Activated CD4-positive, alpha-beta memory T cell treated with anti-CD3 and anti-CD28 coated beads for 36 hours (primary cell): ENCODE measurements around the gene NFIB. TPM values are rescaled to one million over a fixed set of nuclear protein-coding genes. Genes with fewer than 3 reads are reported as not detected.

Experiments
- CTCF ChIA-PET: fragments of 350-600 bp; sonication (Branson Sonifier 250); formaldehyde crosslinking; loops from one replicate; lab custom pipeline; 2021; ENCODE audit warnings: antibody characterized with exemption, inconsistent platforms; lab: Charles Lee
- POLR2A ChIA-PET: fragments of 350-600 bp; sonication (Branson Sonifier 250); formaldehyde crosslinking; loops from one replicate; lab custom pipeline; 2021; ENCODE audit warnings: antibody characterized with exemption; lab: Charles Lee
- DNase-seq: peaks from one replicate; pipeline ENCODE4 v3.0.0-alpha.2; 2020
- H3K27ac Mint-ChIP-seq: one replicate; pipeline ENCODE4 v1.8.0; 2021; ENCODE audit warnings: mixed read lengths
- H3K27me3 Mint-ChIP-seq: one replicate; pipeline ENCODE4 v1.8.0; 2021; ENCODE audit warnings: mixed read lengths
- H3K36me3 Mint-ChIP-seq: one replicate; pipeline ENCODE4 v1.8.0; 2021; ENCODE audit warnings: mixed read lengths
- H3K4me1 Mint-ChIP-seq: one replicate; pipeline ENCODE4 v1.8.0; 2021; ENCODE audit warnings: low read depth, mixed read lengths
- H3K4me3 Mint-ChIP-seq: one replicate; pipeline ENCODE4 v1.8.0; 2021; ENCODE audit warnings: mild to moderate bottlenecking, mixed read lengths
- H3K9me3 Mint-ChIP-seq: one replicate; pipeline ENCODE4 v1.8.0; 2021; ENCODE audit warnings: mixed read lengths
- intact Hi-C: fragments of 100-400 bp; cut with micrococcal nuclease; formaldehyde crosslinking; loops from one replicate; pipeline ENCODE4 v1.15.1; 2023
- total RNA-seq, 2 experiments: library from RNA; stranded (reverse); gene quantifications; one replicate each; pipeline ENCODE4 v1.2.3, GENCODE V29; 2021

NFIB gene
- total RNA-seq, 2 experiments from 2014 or later, result not detected

DNA sequence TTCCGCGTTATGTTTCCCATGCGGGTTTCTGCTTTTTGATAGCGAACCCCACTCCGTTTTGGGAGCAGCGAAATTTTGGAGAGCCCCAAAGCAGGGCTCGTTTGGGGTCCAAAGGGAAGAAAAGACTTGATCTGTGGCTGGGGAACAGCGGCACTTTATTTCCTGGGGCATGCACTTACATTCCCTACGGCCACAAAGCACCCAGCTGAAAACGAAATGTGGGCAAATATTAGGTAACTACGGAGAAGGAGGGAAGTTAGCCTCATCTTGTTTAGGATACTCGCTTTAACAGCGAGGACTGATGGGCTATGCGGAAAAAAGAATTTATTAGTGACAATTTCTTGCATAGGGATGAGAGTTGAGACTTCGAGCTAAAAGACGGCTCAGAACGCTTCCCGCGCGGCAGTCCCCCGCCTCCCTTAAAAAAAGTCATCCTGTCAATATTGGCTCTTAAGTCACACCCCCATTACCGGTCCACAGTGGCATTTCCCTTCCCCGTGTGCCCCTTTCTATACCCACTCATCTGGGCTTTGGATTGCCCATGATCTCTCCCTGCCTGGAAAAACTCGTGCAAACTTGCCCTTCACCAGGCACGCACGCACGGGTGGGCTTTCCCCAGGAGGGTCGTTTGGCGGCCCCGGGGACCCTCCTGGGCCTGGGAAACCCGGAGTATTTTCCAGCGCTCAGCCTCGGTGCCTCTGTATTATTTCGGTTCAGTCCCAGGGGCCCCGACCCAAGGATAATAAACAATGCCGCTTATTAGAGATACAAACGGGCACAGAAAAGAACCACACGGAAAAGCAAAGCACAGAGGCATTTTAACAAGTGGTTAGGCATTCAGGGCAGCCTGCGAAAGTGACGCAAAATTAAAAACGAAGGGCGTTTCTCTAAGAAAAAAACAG is 35.8 kb upstream of the NFIB start:
- Mint-ChIP-seq H3K9me3 (no peaks in the 10 kb centered on the region), H3K36me3 (no peaks in the 10 kb centered on the region), H3K27me3 (peaks cover 71% of the 10 kb centered on the region), H3K4me1 (peaks cover 16% of the 10 kb centered on the region), H3K27ac (no peak overlapping the region), H3K4me3 (no peak overlapping the region)
- intact Hi-C loops, result loop anchor here (5.0 kb wide), 1 partner anchor 997 kb away; no protein-coding TSS in a partner anchor
- POLR2A ChIA-PET, result no interaction called here
- CTCF ChIA-PET, result interaction anchor here (4.9 kb wide), 1 partner anchor 921 kb away, joined by 50 read pairs; no protein-coding TSS in a partner anchor
- DNase-seq, result no peak

- intact Hi-C loops, result no loop called here
- H3K27me3 Mint-ChIP-seq, result peaks cover 67% of the 10 kb centered on the region
- H3K9me3 Mint-ChIP-seq, result no peaks in the 10 kb centered on the region
- ChIA-PET POLR2A (no interaction called here), CTCF (no interaction called here)
- H3K27ac Mint-ChIP-seq, result no peak overlapping the region
- no peaks in the 10 kb centered on the region for H3K36me3 Mint-ChIP-seq
- H3K4me1 Mint-ChIP-seq, result peaks cover 16% of the 10 kb centered on the region
- no peak for DNase-seq
- H3K4me3 Mint-ChIP-seq, result no peak overlapping the region
Observed at GRCh38 chr9:14349146-14349446, 35.2 kb upstream of the NFIB start.

DNA sequence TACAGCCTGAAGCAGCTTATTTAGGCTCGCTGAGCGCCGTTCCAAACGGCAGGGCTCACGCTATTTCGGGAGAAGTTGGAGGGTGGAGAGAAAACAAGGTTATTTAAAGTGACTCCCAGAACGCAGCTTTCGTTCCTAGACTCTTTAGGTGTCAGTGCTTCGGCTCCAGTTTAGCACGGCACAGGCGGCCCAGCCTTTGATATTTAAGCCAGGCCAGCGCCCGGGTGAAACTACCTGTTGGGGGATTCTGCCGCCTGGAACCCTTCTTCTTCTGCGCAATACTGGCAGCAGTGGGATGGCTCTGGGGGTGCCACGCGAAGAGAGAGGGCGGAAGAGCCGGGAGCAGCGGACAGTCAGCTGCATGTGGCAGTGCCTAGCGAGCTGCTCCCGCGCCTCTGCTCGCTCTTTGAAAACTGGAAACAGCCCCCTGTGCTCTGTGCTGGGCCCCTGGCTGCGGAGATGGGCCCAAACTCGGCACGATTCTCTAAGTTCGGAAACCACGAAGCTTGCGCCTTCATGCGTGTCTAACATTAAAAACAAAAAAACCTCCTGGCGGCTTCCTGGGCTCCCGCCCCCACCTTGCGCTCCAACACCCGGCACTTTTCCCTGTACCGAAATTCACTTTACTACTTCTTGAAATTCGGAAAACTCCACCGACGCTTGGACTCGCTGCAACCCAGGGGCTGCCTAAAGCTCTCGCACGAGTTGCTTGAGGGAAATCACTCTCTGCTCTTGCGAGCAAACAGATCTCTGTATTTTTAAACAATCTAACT is 34.6 kb upstream of the NFIB start:
- ChIA-PET POLR2A (no interaction called here), CTCF (no interaction called here)
- intact Hi-C loops, result no loop called here
- Mint-ChIP-seq H3K27me3 (peaks cover 63% of the 10 kb centered on the region), H3K36me3 (no peaks in the 10 kb centered on the region), H3K27ac (no peak overlapping the region), H3K9me3 (no peaks in the 10 kb centered on the region), H3K4me1 (peaks cover 16% of the 10 kb centered on the region), H3K4me3 (no peak overlapping the region)
- no peak for DNase-seq

DNA sequence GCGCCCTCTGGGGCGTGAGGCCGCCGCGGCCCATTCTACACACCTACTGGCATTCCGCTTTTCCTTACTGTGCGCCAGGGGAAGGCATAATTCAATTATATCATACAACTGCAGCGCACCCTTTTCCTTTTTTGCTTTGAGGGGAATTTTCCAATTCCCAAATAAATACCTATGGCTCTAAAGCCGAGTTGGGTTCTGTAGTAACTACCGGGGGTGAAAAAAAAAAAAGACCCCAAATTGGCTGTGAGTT is 34.1 kb upstream of the NFIB start:
- ChIA-PET CTCF (no interaction called here), POLR2A (no interaction called here)
- no peaks in the 10 kb centered on the region for H3K36me3 Mint-ChIP-seq
- H3K4me1 Mint-ChIP-seq, result peaks cover 16% of the 10 kb centered on the region
- intact Hi-C loops, result no loop called here
- no peak for DNase-seq
- no peak overlapping the region for H3K4me3 Mint-ChIP-seq
- peaks cover 57% of the 10 kb centered on the region for H3K27me3 Mint-ChIP-seq
- no peaks in the 10 kb centered on the region for H3K9me3 Mint-ChIP-seq
- no peak overlapping the region for H3K27ac Mint-ChIP-seq

DNA sequence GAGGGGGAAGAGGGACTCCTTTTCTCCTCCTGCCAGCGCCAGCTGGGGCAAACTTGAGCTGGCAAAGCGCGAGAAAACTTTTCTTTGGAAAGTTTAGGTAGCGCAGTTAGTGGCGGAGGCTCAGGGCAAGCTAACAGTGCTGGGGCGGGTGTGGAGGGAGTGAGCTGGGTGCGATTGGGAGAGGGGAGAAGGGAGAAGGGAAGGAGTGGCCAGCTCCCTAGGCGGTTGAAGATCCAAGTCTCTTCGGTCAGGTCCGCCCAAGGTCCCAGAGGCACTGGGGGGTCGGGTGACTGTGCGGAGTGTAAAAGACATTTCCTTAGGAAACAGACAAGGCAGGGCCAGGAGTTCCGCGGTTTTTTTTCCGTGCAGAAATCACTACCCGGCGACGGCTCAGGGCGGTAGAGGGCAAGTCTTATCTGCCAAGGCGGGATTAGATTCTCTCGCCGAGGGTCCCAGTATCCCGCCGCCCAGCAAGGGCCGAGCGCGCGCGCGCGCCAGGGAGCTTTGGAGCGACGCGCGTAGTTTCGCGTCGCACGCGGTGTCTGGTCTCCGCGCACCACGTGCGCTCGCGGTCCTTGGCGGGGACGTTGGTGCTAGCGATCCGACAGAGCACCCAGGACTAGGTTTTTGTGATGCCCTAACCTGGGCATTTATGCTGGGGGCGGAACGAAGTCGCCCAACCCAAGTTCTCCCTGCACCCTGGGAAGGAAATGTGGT is 33.6 kb upstream of the NFIB start:
- H3K9me3 Mint-ChIP-seq, result no peaks in the 10 kb centered on the region
- no peak for DNase-seq
- intact Hi-C loops, result loop anchor here (2.0 kb wide), 1 partner anchor 33 kb away; the partner anchor contains the start of gene NFIB
- H3K36me3 Mint-ChIP-seq, result no peaks in the 10 kb centered on the region
- H3K4me3 Mint-ChIP-seq, result no peak overlapping the region
- H3K4me1 Mint-ChIP-seq, result peaks cover 16% of the 10 kb centered on the region
- H3K27ac Mint-ChIP-seq, result no peak overlapping the region
- ChIA-PET CTCF (no interaction called here), POLR2A (no interaction called here)
- peaks cover 53% of the 10 kb centered on the region for H3K27me3 Mint-ChIP-seq

GRCh38 chr9:14346811-14347405 is 33.0 kb upstream of the NFIB start:
- Mint-ChIP-seq H3K27ac (no peak overlapping the region), H3K36me3 (no peaks in the 10 kb centered on the region), H3K4me3 (no peak overlapping the region), H3K9me3 (no peaks in the 10 kb centered on the region), H3K27me3 (peaks cover 50% of the 10 kb centered on the region), H3K4me1 (peaks cover 16% of the 10 kb centered on the region)
- intact Hi-C loops, result loop anchor here (2.0 kb wide), 1 partner anchor 32 kb away; the partner anchor contains the start of gene NFIB
- POLR2A ChIA-PET, result no interaction called here
- CTCF ChIA-PET, result no interaction called here
- DNase-seq, result no peak

GRCh38 chr9:14346231-14346791 is 32.4 kb upstream of the NFIB start:
- H3K36me3 Mint-ChIP-seq, result no peaks in the 10 kb centered on the region
- peaks cover 16% of the 10 kb centered on the region for H3K4me1 Mint-ChIP-seq
- intact Hi-C loops, result loop anchor here (2.0 kb wide), 1 partner anchor 32 kb away; the partner anchor contains the start of gene NFIB
- ChIA-PET POLR2A (no interaction called here), CTCF (no interaction called here)
- DNase-seq, result no peak
- H3K9me3 Mint-ChIP-seq, result no peaks in the 10 kb centered on the region
- H3K27me3 Mint-ChIP-seq, result peaks cover 48% of the 10 kb centered on the region
- H3K4me3 Mint-ChIP-seq, result no peak overlapping the region
- H3K27ac Mint-ChIP-seq, result no peak overlapping the region

DNA sequence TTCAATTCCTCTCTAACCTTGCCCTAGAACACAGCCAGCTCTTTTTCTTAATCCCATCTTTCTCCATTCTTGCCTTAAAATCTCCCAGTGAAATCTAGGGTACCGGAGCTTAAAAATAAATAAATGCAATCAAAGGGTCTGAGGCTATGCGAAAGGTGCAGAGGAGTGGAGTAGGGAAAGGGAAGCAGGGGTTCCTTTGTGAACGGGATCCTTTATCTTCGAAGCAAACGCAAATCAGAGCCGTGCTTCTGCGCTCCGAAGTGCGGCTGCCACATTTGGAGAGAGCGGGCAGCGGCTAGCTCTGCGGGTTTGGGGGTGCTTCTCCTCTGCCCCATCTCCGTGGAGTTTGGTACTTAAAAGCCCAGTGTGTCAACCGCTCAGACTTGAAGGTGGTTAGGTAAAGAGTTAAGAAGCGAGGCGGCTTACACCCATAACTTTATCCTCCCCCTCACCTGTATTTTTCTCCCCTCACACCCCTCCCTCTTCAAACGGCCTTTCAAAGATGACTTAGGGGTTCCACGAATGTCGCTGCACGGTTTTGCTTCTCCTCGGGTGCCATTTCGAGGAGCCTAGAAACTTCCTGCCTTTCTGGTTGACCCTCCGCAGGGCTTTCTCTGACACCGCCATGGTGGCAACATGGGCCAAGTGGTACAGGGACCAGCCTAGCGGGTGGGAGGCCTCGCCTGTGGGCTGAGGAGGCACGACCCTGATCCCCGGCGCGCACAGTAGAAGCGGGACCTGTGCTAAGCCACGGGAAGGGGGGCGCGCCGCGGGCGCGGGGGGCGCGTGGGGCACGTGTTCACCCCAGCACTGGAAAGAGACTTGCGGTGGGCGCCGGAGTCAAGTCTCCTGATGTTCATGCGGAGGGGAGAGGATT is 31.7 kb upstream of the NFIB start:
- DNase-seq, result no peak
- peaks cover 16% of the 10 kb centered on the region for H3K4me1 Mint-ChIP-seq
- H3K9me3 Mint-ChIP-seq, result no peaks in the 10 kb centered on the region
- H3K27ac Mint-ChIP-seq, result no peak overlapping the region
- H3K4me3 Mint-ChIP-seq, result no peak overlapping the region
- no peaks in the 10 kb centered on the region for H3K36me3 Mint-ChIP-seq
- ChIA-PET CTCF (interaction anchor here (1.1 kb wide), 1 partner anchor 8 kb away, joined by 5 read pairs; no protein-coding TSS in a partner anchor), POLR2A (no interaction called here)
- peaks cover 41% of the 10 kb centered on the region for H3K27me3 Mint-ChIP-seq
- intact Hi-C loops, result loop anchor here (2.0 kb wide), 1 partner anchor 31 kb away; the partner anchor contains the start of gene NFIB

DNA sequence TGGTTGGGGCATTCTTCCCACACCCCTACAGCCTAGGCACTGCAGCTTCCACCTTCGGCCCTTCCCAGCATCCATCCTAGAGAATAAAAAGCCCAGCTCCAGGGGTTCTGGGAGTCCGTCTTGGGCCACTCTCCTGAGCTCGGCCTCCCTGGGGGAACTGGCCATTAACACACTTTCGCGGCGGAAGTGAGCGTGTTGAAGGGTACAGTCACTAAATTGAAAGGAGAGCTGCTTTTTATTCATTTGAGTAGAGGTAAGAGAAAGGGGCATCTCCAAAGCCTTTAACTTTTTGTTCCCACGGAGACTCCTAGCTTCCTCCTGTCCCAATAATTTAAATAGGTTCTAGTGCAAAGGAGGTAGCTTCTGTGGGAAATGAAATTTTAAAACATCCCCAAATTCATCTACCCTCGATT is 31.0 kb upstream of the NFIB start:
- H3K4me3 Mint-ChIP-seq, result no peak overlapping the region
- intact Hi-C loops, result no loop called here
- no peak overlapping the region for H3K27ac Mint-ChIP-seq
- H3K36me3 Mint-ChIP-seq, result no peaks in the 10 kb centered on the region
- H3K4me1 Mint-ChIP-seq, result peaks cover 16% of the 10 kb centered on the region
- peaks cover 37% of the 10 kb centered on the region for H3K27me3 Mint-ChIP-seq
- ChIA-PET POLR2A (no interaction called here), CTCF (interaction anchor here (1.1 kb wide), 1 partner anchor 9 kb away, joined by 5 read pairs; no protein-coding TSS in a partner anchor)
- no peaks in the 10 kb centered on the region for H3K9me3 Mint-ChIP-seq
- DNase-seq, result no peak

DNA sequence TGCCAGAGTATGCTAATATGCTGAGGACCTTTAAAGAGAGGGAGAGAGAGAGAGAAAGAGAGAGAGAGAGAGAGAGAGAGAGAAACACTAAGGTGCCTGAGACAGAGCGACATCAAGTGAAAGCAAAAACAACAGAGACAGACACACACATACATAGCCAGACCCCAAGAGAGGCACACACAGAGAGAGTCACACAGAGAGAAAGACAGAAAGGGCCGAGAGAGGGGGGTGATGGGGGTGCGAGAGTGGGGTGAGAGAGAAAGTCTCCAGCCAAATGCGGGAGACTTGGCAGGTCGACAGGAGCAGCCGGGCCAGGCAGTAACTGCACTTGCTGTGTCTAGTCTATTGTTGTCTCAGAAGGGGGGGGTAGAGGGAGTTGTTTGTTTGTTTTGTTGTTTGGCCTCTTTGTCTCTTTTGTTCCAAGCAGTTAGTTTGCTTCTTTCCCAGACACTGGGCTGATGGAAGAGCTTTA is 30.1 kb upstream of the NFIB start:
- H3K36me3 Mint-ChIP-seq, result no peaks in the 10 kb centered on the region
- no peak overlapping the region for H3K27ac Mint-ChIP-seq
- DNase-seq, result no peak
- ChIA-PET CTCF (no interaction called here), POLR2A (no interaction called here)
- peaks cover 34% of the 10 kb centered on the region for H3K27me3 Mint-ChIP-seq
- H3K4me1 Mint-ChIP-seq, result peaks cover 12% of the 10 kb centered on the region
- intact Hi-C loops, result no loop called here
- H3K4me3 Mint-ChIP-seq, result no peak overlapping the region
- no peaks in the 10 kb centered on the region for H3K9me3 Mint-ChIP-seq
